NCI-H345 treated with DMSO at 0.1 percent for 48 hours (cell line): ENCODE results near the gene DLGAP3.

Experiments
- DNase-seq: peaks from one replicate; lab custom pipeline; 2025; ENCODE audit not compliant: unreplicated experiment; lab: John Stamatoyannopoulos, UW

The DLGAP3 gene

DNA sequence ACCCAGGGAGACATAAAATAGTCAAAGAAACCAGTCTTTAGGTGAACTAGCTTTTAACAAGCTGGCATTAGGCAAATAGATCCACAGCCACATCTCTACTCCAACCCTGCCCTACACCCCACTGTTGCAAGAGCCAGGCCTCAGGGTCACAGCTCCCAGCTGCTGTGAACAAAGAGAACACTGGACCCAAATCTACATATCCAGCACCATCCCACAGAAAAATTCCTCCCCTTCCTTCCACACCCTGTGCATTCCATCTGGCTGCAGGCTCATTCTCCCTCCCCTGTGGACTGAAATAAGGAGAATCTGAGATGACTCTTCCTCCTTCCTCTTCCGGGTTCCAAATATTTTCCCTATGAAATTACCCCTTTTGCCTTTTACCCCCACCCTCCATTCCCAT is 23.2 kb downstream of the DLGAP3 start:
- no peak for DNase-seq

DNA sequence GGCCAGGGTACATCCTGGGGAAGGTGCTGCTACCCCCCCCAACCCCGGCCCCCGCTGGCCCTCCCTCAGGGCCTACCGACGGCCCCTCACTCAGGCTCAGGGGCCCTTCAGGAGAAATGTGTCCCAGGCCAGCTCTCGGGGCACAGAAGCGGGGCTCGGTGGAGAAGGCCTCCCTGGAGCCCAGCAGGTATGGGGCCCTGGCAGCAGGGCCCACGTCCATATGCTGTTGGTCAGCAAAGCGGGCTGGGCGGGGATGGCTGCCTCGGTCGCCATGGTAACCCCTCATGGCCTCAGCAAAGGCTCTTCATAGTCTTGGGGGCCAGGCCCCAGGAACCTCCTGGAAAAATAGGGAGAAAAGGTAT is 24.4 kb downstream of the DLGAP3 start:
- no peak for DNase-seq

DNA sequence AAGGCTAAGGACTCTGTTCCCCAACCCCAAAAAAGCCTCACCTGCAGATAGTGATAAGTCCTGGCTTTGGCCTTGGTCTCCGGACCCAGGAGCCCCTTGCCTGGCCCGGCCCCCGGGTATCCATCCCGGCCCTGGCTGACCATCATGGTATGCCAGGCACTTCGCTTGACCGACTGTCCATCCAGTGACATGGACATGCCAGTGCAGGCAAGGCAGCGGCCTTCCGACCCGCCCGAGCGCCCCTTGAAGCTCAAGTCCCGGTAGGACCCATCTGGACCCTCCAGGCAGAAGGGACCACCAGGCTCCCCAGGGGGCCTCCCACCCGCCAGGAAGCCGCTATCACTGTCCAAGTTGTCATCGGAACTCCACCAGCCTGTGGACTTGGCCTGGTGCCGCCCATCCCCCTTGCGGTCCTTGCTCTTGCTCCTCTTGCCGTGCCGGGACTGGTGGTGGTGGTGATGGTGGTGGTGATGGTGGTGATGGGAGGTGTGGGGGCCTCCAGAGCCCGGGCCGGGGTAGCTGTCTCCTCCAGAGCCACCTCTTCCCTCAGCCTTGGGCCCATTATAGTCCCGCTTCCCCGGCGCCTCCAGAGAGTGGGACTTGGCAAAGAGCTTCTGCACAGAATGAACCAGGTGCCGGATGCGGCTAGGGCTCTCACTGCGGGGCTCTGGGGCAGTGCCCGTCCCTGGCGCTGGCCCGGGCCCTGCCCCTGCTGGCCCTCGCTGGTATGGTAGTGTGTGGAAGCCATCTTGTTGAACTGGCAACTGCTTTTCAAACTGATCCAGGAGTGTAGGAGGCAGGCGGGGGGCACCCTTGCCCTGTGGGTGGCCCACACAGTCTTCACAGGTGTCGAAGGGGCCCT is 25.0 kb downstream of the DLGAP3 start:
- DNase-seq, result no peak

DNA sequence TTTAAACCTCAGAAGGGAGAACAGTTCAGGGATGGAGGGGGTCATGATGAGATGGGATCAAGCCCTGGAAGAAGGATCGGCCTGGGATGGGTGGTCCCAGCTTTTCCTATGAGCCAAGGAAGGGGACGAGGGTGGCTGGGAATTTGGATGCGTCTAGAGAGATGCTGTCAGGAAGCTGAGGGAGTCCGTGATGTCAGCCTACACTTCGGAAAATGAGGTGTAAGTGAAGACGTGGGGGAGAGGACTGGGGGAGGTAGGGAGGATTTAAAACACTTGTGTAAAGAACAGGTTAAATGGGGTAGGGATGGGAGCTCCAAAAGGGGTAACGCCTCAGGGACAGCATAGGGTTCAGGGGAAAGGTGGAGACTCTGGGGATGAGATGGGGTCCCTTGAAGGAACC is 27.5 kb downstream of the DLGAP3 start:
- DNase-seq, result no peak

DNA sequence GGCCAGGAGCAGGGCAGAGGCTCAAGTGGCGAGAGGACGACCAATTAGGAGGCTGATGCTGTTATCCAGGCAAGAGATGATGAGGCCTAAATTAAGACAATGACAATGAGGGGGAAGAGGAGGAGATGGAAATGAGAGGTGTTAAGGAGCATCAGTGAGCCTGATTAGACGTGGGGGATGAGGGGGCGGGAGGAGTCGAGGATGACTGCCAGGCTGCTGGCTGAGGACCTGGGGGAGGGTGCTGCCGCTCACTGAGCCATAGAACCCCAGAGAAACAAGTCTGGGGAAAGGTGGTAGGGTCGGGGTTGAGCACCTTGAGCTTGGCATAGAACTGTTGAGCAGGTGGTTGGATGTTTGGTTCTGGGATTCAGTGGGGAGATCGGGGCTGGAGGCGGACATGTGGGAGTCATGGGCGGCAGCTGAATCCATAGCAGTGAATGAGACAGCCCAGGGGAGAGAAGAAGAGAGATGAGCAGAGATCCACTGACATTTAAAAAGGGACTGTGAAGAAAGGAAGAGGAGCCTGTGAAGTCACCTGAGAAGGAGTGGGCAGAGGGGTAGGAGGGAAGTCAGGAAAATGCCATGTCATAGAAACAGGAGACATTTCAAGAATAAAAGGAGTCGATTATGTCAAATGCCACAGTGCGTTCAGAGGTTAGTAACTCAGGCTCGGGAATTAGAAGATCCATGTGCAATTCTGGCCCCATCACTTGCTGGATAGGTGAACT is 28.5 kb downstream of the DLGAP3 start:
- DNase-seq, result no peak

DNA sequence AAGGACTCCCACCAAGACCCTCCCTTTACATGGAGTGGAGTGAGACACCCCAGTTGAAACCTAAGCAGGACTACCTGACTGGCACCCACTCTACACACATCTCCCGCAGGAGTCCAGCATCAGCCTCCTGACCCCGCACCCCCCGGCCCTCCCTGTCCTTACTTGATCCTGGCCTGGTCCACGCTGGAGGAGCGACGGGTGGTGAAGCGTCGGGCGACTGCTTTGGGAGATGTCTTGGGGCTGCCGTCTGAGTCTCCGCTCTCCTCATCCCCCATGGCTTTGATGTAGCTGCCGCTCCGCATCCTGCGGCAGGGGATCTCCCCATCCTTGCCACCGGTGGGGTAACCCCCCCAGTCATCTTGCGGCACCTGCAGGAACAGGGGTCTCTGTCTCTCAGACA is 29.5 kb downstream of the DLGAP3 start:
- no peak for DNase-seq

DNA sequence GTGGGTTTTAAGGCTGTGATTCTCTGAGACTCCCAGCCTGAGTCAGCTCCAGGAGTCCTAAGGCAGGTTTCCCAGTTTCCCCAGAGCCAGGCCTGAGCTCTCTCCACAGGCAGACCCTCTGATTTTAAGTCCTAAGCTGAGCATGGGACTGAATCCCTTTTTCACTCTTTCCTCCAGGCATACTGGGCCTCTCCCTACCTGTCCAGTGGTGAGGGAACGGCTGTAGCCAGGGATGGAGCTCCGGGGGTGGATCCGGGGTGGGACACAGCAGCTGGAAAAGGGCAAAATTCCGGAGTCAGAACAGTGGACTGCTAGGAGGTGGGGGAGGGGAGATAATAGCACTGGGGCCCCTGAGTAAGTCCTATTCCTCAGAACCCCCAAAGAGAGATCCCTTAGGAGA is 30.0 kb downstream of the DLGAP3 start:
- DNase-seq, result no peak

DNA sequence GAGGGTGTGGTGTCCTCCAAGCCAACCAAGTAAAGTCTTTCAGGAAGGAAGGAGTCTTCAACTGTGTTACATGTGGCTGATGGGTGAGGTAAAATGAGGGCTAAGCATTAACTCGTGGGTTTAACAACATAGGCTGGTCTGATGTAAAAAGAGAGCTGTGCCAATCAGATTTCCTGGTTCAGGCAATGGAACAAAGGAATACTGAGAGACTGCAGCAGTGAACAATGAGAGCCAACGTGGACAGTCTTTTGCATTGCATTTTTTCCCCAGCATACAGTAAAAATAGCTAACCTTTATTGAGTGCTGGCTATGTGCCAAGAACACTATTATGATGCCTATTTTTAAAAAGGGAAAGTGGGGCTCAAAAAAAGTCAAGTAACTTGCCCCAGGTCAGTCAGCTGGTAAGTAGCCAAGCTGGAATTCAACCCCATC is 31.1 kb downstream of the DLGAP3 start:
- DNase-seq, result no peak

DNA sequence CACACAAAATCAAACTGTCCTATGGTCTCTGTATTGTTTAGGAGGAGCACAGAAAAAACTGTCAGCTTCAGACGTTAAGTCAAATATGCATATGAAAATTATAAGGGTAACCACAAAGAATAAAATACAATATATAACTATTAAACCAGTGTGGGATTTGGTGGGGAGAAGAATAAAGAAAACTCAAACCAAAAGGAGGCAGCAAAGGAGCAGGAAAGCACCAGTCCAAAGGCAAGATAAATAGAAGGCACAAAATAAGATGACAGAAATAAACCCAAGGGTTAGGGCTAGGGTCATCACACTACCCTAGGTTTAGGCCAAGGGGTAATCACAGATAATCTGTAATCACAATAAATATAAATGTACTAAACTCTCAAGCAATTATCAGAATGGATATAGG is 32.8 kb downstream of the DLGAP3 start:
- DNase-seq, result no peak

DNA sequence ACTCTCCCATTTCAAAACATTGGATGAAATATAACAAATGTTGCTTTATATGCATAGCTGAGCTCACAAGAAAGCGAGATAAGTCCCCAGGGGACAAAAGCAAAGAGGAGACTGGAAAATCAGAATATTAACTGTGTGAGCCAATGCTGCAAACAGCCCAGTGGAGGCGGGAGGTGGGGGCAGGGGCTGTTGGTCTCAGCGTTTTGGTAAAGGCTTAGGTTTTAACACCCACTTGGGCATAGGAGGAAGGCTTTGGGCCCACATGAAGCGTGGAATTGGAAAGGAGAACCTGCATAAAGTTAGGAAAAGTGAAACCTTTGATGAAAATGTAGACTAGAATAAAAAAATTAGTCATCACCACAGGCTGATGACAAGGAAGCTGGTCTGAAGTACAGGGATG is 39.7 kb downstream of the DLGAP3 start:
- no peak for DNase-seq

DNA sequence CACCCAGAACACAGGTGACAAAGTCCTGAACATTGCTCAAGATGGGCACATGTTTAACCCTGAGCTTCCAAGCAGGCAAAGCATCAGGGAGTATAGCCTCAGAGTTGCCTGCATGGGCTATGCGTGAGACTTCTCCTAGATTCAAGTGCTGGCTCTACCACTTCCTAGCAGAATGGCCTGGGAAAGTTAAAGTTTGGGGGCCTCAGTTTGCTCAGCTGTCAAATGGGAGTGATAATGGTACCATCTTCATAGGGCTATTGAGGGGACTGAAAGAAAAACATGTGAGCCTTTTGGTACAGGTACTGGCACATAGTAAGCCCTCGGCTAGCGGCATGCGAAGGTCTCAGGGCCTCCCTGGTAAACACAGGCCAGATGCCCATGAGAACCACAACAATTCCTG is 41.9 kb downstream of the DLGAP3 start:
- DNase-seq, result no peak

DNA sequence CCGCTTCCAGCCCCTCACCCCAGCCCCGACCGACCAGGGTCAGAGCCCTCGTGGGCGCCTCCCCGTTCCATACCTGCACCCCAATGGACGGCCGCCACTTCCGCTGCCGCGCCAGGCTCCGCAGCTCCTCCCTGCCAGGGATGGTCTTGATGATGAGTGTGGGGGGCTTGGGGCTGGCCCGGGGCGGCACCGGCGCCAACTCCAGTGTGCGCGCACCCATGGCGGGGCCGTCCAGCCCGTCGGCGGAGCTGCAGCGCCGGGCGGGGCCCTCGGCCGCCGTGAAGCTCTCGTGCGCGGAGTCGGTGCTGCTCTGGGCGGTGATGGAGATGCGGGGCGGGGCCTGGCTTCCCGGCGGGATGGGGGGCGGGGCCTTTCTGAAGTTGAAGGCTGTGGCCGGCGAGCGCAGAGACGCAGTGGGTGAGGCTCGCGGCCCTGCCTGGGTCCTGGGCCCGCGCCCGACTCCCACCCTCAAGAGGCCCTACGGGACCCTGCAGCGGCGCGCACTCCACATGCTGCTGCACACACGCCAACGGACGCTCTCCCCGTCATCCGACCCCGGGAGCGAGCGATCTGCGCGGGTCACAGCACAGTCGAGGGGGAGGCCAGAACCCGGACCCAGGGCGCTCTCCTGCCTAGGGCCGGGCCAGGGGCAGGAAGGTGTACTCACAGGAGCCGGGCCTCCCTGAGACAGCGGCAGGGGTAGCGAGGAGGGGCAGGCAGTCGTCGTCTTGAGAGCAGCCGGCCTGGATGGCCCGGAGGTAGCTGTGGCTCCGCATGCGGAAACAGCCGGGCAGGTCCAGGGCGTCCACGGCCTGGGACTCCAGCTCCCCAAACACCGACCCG is 43.8 kb downstream of the DLGAP3 start:
- no peak for DNase-seq

DNA sequence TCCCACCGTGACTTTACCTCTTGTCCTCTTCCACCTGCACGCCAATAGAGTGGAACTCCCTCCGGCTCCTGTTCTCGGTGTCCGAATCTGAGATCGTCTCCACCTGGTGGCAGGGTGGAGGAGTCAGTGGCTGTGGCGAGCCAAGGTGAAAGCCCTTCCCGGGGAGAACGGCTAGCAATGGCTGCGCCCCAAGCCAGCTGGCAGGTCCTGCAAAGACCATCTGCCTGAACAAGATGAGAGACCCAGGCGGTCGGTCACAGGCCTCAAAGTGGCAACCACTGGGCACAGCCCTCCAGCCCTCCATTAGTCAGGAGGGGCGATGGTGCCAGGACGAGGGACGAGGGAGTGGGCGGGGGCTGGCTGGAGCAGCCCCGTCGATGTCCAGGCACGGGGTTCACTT is 44.5 kb downstream of the DLGAP3 start:
- DNase-seq, result no peak

DNA sequence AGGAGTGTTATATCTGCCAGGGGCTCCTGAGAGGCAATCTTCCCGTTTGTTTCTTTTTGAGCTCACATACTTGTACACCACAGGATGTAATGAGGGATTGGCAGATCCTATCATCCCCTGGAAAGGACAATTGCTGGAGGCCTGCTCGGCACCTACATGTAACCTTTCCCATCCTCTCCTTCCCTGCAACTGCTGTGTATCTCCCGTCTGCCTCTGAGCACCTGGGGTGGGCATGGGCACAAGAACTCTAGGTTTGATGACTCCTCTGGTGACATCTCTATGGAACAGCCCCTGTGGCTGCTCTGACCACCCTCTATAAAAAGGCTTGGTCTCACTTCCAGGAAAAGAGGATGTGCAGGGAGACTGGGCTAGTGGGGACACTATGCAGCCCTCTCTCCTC is 44.9 kb downstream of the DLGAP3 start:
- DNase-seq, result no peak

DNA sequence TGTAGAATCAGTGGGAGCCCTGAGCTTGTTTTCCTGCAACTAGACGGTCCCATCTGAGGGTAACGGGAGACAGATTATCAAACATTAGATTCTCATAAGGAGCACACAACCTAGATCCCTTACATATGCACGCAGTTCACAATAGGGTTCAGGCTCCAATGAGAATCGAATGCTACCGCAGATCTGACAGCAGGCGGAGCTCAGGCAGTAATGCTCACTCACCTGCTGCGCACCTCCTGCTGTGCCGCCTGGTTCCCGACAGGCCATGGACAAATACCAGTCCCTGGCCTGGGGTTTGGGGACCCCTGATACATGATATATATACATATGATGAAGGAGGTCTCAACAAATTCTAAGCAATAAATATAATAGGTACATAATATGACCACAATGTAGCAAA is 50.2 kb downstream of the DLGAP3 start:
- no peak for DNase-seq

DNA sequence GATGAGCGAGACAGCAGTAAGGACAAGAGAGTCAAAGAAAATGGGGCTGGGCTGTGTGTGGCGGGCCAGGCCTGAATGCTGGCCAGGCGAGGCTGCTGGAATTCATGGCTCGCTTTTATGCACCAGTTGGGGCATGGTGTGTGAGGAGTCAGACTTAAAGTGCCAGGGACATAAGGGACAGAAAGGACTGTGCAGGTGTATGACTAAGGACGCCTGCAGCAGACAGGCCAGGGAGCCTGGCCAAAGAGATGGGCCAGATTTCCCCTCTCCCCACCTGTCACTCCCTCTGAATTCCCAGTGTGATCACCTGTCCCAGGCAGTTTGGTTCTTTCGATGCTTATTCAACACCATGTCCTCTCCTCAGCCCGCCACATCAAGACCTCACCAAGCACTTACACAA is 53.0 kb downstream of the DLGAP3 start:
- no peak for DNase-seq

DNA sequence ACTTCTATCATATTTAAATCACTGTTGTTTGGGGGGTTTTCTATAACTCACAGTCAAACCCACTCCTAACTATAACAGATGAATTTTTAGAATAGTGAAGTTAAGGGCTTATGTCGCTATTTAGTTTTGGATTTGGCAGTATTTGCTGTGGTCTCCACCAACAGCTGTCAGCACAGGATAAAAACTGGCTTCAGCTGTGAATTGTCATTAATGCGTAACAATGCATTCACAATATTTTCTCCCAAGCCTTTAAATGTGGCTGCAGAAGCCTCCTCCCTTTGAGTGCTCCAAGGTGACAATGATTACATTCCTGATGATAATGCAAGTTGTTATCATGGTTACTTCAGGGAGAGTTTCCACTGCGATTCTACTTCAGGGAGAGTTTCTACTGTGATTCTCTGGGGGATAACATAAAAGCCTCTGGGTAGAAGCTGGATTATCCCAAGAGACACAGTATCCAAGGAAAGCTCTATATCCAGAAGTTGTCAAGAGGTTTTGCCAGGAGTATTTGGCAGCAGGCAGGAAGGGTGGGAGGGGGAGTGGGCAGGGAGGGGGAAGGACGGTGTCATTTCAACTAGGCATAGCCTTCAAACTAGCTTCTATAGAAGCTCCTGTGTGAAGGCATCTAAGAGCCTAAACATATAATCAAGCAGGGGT is 55.0 kb downstream of the DLGAP3 start:
- no peak for DNase-seq

DNA sequence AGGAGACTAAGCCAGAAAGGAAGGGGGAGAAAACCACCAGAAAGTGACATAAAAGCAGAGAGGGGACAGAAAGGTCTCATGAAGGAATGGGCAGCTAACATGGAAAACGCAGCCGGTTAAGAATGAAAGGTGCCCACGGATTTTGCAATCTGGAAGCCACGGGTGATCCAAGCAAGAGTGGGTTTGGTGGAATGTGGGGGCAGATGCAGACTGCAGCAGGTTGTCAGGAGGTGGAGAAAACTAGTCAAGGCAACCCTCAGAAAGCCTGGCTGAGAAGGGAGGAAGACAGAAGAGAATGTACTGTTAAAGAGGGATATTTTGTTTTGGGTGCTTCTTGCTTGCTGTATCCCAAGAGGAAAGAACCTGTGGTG is 57.3 kb downstream of the DLGAP3 start:
- DNase-seq, result no peak

DNA sequence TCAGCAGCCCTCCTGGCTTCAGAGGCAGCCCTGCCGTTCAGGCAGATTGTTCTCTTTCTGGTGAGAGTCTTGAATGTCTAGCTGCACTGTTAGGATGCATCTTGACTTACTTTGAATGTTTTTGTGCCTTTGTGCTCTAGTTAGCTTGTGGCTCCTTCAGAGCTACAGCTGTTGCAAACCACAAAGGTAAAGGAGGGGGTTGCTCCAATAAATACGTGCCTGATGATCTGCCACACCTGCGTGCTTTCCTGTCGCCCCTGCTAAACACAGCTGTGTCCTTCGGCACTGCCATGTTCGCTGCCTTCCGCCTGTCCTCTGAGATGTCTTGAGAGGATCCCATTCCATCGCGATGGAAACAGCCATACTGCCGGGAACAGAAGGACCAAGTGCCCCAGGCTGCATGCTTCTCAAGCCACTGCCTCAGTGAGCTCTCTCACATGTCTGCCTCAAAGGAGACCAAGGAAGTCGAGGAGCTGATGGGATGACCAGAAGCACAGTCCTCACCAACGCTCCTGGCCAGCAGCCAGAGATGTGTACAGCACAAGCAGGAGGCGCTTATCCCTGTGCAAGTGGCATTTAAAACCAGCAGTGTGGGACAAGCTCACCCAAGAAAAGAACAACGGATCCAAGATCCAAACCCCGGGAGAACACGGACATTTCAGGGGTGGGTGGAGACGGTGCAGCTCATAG is 57.9 kb downstream of the DLGAP3 start:
- no peak for DNase-seq

DNA sequence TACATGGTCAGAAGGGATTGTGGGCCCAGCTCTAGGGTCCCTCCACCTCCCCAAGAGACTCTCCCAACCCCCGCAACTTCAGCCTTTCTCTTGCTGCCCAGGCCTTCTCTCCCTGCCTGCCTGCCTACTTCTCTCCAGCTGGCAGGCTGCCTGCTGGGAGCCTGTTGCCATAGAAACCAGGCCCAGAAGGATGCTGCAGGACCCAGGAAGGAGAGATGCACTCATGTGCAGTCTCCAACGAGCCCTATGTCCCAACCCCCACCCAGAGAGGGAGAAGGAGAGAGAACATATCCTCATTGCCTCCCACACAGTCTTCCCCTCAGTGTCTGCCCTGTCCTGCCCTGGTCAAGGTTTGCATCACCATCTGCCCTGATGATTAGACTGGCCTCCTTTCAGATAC is 59.1 kb downstream of the DLGAP3 start:
- no peak for DNase-seq

DNA sequence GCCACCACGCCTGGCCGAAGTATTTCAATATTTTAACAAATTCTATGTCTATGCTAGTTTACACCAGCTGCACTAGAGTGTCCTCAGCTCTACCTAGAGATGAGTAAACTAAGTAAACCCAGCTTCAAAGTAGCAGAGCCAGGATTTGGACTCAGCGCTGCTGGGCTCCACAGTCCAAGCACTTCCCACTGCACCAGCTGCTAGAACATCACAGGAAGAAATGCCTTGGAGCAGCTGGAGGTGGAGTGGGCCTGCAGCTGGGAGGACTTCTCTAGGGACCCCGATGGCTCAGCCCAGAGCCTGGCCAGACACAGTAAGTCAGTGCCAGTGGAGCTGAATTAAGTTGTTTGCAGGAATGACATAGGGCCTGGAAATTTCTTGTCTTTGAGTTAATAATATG is 59.7 kb downstream of the DLGAP3 start:
- no peak for DNase-seq
